ENCODE measurements around the gene KCNK7.
A peak's percentile ranks its signal among the peaks of the same experiment; 100 is the strongest.

Gene KCNK7

DNA sequence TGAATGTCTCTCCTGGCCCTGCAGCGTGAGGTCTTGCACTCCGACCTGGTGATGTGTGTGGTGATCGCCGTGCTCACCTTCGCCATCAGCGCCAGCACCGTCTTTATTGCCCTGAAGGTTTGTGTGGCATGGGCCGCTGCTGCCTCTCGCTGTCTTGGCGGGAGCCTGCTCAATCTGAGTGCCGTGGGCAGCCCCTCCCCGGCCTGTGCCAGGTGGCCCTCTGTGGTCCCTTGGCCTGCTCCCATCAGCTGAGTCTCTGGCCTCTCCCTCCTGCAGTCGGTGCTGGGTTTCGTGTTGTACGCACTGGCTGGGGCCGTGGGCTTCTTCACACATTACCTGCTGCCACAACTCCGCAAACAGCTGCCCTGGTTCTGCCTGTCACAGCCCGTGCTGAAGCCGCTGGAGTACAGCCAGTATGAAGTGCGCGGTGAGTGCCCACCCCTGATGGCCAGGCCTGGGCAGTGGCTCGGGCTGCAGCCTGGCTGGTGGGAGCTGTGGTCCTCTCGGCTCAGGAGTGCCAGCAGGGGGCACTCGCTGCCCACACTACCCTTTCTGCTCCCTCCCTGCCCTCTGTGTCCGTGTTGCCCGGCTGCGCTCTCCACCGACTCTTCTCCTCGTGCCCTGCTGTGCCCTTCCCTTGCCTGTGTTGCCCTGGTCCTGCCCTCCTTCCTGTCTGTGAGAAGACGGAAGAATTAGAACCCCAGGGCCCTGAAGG, 30.2 kb upstream of the KCNK7 start:
- DNase-seq (ENCODE audit: low read depth): no peak

DNA sequence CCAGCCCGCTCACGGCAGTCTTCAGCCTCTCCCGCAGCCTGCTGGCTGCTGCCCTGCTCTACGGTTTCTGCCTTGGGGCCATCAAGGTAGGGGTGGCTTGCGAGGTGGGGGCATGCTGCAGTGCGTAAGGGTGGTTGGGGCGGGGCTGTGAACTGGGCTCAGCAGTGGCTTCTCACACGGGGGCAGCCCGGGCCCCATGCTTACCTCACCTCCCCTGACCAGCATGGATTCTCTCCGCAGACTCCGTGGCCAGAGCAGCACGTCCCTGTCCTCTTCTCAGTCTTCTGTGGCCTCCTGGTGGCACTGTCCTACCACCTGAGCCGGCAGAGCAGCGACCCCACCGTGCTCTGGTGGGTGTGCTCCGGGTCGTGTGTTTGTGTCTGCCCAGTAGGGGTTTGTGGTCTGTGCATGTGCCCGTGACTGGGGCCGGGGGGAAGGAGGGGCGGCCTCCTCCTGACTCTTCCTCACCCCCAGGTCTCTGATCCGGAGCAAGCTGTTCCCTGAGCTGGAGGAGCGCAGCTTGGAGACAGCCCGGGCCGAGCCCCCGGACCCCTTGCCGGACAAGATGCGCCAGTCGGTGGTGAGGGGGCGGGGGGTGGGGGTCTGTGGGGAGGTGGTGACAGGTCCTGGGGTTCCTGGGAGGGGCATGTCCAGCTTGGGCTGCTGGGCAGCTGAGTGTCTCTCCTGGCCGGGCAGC, 29.5 kb upstream of the KCNK7 start:
- DNase-seq (ENCODE audit: low read depth): no peak

DNA sequence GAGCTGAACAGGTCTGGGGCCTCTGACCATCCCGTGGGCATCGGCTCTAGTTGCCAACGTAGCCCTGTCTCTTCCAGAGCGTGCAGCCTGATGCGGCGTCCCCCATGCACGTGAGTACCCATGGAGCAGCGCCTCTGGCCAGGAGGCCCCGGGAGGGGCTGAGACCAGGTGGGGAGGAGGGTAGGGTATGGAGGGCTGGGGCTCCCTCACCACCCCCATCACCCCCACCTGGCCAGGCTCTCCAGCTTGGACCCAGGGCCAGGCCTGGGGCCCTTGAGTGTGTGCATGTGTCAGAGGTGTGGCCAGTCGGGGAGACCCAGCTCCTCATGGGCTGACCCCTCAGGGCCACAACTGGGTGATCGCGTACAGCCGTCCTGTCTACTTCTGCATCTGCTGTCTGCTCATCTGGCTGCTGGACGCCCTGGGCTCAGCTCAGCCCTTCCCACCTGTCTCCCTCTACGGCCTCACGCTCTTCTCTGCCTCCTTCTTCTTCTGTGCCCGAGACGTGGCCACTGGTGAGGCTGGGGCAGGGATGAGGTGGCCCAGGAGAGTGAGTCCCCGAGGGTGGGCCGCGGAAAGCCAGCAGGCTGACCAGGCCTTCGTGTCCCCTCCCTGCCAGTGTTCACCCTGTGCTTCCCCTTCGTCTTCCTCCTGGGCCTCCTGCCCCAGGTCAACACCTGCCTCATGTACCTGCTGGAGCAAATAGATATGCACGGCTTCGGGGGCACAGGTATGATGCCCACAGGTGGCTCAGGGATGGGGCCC, 28.4 kb upstream of the KCNK7 start:
- no peak for DNase-seq (ENCODE audit: low read depth)

DNA sequence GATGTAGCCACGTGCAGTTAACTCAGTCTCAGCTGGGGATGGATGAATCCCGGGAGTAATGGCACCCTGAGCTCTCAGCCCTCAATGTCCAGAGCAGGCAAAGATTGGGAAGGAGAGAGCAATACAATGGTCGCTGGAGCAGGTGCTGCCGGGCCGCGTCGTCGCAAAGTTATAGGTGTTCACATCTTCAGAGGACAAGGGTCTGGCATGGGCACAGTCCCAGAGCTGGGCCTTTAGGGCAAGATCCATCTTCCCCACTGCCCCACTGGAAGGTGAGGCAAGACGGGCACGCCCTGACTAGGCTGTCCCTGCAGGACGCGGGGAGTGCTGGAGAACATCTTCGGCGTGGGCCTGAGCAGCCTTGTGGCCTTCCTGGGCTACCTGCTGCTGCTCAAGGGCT, 27.6 kb upstream of the KCNK7 start:
- DNase-seq (ENCODE audit: low read depth): no peak

DNA sequence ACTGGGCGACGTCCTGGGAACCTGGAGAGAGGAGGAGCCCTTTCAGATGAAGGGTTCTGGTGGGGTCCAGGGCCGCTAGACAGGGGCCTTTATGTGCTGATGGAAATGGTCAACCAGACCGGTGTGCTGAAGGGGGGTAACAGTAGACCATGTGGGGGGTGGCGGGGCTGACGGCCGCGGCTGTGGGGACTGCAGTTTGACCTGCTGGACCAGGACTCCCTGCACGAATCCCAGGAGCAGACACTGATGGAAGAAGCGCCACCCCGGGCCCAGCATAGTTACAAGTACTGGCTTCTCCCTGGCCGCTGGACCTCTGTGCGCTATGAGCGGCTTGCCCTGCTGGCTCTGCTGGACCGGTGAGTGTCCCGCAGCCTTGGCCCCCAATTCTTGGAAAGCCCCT, 26.4 kb upstream of the KCNK7 start:
- DNase-seq (ENCODE audit: low read depth): no peak

DNA sequence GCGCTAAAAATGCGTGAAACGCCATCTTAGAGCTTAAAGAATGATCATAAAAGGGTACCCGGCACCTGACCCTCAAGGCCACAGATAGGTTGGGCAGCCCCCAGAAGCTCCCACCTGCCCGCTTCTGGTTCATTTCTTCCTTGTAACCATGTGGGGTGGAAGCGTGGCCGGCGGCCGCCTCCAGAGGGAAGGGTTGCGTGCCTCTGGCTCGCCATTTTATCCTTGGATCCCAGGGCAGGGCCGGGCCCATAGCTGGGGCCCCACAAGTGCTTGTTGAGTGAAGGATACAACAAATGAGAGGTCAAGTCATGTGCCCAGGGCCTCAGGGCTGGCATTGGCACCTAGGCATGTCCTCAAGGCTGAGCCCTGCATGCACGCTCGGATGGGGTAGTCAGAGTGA, 25.9 kb upstream of the KCNK7 start:
- DNase-seq (ENCODE audit: low read depth): no peak

DNA sequence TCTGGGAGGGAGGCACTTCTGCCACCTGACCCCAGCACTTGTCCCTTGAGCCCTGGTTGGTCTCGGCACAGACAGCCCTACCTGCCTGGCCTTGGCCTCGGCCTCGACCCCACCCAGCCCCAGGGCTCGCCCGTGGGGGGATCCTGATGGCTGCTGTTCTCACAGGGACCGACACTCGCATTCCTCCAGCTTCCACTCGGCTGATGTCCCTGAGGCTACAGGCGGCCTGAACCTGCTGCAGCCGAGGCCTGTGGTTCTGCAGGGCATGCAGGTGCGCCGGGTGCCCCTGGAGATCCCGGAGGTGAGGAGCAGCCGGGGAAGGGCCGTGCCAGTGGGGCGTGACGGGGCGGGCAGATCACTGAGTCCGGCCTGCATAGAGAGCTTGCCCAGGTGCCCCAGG, 25.1 kb upstream of the KCNK7 start:
- no peak for DNase-seq (ENCODE audit: low read depth)

DNA sequence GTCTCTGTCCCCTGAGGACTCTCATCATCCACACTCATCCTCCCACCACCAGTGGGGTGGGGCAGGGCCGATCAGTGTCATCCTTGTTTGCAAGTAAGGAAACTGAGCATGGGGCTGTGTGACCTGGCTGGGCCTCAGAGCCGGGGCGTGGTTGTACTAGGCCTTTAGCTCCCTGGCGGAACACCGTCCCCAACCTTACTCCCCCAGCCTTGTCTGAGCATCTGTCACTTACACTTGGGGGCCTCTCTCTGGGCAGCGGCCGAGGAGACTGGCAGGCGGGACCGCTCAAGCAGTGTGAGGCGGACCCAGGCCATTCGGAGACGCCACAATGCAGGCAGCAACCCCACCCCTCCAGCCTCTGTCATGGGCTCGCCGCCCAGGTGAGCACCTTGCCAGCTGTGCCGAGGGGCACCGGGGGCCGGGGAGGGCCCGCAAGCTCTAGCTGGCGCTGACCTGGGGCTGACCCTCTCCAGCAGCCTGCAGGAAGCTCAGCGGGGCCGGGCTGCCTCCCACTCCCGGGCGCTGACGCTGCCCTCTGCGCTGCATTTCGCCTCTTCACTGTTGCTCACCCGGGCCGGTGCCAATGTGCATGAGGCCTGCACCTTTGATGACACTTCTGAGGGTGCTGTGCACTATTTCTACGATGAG, 23.8 kb upstream of the KCNK7 start:
- DNase-seq (ENCODE audit: low read depth): no peak

DNA sequence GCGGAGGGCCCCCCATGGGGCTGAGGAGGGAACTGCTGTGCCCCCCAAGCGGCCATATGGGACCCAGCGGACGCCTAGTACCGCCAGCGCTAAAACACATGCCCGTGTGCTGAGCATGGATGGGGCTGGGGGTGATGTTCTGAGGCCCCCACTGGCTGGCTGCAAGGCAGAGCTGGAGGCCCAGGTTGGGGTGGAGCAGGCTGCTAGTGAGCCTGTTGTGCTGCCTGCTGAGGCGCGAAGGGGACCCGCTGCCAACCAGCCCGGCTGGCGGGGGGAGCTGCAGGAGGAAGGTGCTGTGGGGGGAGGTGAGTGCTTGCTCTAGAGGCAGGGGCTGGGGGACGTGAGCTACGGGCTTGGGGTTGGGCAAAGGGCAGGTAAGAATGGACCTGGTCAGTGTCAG, 23.2 kb upstream of the KCNK7 start:
- DNase-seq (ENCODE audit: low read depth): no peak

DNA sequence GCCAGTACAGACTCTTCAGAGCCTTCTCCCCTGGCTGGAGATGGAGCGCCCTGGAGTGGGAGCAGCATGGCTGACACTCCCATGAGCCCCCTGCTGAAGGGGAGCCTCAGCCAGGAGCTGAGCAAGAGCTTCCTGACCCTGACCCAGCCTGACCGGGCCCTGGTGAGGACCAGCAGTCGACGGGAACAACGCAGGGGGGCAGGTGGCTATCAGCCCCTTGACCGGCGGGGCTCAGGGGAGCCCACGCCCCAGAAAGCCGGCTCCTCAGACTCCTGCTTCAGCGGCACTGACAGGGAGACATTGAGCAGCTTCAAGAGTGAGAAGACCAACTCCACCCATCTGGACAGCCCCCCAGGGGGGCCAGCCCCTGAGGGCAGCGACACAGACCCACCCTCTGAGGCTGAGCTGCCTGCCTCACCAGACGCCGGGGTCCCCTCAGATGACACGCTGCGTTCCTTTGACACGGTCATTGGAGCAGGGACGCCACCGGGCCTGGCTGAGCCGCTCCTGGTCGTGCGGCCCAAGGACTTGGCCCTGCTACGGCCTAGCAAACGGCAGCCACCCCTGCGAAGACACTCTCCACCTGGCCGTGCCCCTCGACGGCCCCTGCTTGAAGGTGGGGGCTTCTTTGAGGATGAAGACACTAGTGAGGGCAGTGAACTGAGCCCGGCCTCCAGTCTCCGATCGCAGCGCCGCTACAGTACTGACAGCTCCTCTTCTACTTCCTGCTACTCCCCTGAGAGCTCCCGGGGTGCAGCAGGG, 22.6 kb upstream of the KCNK7 start:
- no peak for DNase-seq (ENCODE audit: low read depth)

DNA sequence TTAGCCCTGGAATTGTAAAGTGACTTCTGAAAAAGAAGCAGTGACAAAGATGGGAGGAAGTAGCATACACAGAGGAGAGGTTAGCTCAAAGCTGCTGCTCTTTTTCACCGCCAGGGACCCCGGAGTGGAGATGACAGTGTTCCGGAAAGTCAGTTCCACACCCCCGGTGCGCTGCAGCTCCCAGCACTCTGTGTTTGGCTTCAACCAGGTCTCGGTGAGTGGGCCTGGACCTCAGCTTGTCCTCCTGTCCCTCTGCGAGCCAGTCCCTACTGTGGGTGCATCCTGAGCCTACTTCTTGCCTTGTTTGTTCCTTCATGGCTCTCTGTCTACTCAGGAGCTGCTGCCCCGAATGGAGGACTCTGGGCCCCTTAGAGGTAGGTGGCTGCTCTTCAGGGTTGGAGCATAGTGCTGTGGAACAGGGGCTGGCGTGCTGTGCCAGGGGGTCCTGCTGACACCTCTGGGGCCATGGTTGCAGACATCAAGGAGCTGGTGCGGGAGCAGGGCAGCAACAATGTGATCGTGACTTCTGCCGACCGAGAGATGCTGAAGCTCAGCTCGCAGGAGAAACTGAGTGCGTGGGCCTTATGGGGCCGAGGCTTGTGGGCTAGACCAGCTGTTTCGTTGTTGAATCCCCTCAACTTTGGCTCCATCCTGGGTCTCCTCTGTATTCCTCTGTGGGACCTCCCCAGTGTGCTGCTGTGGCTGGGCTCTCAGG, 21.7 kb upstream of the KCNK7 start:
- DNase-seq (ENCODE audit: low read depth): no peak

DNA sequence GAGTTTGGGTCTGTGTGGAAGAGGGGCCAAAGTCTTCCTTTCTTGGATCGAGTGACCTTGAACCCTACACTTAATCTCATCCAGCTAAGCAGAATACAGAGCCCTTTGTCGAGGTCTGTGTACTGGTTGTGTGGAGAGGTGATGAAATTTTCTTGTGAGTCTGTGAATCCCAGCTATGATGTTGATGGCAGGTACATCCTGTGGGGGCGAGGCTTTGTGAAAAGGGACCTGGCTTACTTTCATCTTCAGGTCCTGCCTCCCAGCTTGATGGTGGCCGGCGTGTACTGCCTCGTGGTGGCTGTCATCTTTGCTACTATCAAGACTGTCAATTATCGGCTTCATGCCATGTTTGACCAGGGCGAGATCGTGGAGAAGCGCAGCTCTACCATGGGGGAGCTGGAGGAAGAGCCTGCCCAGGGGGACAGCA, 21.0 kb upstream of the KCNK7 start:
- no peak for DNase-seq (ENCODE audit: low read depth)

DNA sequence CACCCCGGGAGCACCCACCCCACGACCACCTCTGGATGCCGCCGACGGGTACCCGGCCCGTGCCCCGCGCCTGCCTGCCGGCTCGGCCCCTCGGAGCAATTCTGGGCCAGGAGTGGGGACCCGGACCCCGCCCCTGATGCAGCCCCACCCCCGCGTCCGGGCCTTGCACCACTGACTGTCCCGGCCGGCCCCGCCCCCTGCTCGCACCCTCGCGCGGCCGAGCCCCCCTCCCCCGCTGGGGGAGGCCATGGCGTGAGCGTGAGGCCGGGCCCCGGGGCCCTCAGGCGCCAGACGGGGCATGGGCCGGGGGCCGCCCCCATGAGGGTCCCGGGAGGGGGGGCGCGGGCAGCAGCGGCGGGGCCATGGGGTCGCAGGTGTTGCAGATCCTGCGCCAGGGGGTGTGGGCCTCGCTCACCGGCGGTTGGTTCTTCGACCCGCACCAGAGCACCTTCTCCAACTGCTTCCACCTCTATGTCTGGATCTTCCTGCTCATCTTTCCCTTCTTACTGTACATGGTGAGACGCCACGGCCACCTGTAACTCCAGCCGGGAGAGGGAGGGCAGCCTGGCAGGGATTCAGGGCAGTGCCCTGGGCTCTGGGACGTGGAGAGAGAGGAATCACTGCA, 20.5 kb upstream of the KCNK7 start:
- peak; percentile 47 for DNase-seq (ENCODE audit: low read depth)

DNA sequence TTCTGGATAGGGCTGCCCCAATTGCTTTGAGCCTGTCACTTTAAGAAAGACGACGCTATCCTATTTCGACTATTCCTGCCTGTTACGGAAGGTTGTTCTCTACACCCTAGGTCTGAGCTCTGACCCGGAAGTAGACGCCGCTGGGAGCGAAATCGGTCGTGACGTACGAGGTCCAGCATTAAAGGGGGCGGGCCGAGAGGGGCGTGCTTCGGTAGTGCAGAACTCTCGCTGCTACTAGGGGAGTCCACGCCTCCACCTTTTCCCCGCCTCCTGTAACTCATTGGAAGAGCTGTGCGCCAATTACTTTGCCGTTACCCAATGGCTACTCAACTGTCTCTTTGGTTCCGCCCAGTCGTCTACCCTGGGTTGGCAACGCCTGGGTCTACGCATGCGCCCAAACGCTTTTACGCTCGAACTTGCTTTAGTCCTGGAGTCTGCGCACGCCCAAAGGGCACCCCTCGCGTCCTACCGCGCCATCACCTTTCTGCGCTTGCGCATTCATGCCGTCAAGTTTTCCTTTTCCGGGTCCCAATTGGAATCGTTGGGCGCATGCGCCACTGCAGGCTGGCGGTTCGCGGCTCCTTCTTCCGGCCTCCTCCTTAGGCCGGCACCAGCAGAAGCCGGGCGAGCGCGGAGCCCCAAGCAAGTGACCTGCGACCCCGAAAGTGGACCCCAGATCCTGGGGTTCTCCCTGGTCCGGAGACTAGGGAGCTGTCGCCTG, 19.8 kb upstream of the KCNK7 start, which contains the start of gene PCNX3:
PCNX3 (plus strand) TSS at position 548 of the 721 bp plus-strand sequence. CDS start 536 bp downstream, outside the sequence.
- peak; percentile 99 for DNase-seq (ENCODE audit: low read depth)

DNA sequence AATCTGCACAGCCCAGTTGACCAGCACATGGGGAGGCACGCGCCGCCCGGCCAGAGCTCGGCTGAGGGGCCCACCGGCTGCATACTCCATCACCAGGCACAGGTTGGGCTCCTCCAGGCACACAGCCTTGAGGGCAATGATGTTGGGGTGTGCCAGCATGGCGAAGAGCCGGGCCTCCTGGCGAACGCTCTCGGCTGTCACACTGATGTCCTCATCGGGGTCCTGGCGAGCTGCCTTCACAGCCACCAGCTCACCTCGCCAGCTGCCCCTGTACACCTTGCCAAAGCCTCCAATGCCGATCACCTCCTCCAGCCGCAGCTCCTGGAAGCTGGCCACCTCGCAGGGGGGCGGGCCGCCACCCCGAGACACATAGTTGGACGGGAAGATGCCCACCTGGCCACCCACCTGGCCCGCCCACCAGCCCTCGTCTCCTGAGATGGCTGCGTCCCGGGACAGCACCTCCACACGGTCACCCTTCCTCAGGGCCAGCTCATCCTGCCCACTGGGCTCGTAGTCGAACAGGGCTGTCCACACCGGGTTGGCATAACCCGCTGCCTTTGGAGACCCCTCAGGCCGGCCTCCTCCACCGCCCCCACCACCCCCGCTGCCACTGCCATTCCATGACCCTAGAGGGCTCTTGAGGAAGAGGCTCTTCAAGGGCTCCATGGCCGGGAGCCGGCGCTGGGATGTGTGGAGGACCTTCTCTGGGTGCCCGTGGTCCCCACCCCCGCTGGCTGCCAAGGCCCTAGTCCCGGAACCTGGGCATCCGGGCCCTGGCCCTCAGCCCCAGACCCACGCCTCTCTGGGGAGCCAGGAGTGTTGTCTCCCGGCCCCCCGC, 17.7 kb upstream of the KCNK7 start:
- DNase-seq (ENCODE audit: low read depth): no peak

DNA sequence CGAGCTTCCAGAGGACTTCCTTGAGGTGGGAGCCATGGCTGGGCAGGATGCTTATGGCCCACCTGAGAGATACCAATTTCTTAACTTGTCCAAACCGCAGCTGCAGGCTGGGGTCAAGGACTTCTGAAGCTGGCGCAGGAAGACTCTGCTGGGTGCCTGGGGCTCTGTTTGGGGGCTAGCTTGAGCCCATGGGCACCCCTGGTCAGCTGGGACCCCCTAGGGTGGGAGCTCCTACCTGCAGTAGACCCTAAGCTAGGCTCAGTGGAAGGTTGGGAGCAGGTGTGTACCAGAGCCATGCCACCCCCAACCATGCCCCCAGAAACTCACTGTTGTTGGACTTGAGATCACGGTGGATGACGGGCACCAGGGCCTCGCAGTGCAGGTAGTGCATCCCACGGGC, 17.1 kb upstream of the KCNK7 start:
- DNase-seq (ENCODE audit: low read depth): no peak

DNA sequence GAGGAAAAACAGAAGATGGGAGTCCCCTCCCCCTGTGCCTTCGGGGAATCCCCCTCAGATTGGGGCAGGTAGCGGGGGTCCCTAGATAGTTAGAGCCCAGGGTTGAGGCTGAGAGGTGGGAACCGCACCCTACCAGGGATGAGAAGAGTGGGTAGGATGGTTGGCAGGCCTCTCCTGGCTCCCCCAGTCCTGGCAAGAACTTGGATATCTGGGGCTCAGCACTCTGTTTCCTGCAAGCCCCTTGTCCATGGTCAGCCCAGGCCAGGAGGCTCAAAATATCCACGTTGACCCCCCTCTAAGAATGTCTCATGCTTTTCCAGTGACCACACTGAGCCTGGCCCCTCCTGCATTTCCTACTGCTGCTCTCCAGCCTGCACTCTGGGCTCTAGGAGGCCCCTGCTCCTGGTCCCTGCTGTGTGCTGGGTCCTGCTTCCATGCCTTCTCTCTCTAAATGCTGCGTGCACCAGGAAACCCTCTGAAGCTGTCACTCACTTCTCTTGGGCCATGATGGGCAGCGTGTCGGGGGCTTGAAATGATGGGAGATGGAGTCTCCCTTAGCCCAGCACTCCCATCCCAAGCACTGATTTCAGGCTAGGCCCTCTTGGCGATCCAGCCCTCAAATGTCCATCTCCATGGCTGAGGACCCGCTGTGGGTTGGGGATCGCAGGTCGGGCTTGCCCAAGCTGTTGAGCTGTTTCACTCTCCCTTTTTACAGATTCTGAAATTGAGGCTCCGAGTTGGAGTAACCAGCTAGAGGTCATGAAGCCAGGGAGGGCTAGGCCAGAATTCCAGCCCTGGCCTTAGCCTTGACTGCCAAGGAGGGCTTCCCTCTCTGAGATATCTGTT, 16.4 kb upstream of the KCNK7 start:
- DNase-seq (ENCODE audit: low read depth): no peak

All from activated T-cell treated with anti-CD3 and anti-CD28 coated beads for 48 hours (primary cell).